ENCODE results near the gene HRAS. TPM values are rescaled to one million over a fixed set of nuclear protein-coding genes. Genes with fewer than 3 reads are reported as not detected.

Gene HRAS
- total and polyA plus RNA-seq, 2 experiments from 2014 or later: 49.6 to 97.8 TPM

DNA sequence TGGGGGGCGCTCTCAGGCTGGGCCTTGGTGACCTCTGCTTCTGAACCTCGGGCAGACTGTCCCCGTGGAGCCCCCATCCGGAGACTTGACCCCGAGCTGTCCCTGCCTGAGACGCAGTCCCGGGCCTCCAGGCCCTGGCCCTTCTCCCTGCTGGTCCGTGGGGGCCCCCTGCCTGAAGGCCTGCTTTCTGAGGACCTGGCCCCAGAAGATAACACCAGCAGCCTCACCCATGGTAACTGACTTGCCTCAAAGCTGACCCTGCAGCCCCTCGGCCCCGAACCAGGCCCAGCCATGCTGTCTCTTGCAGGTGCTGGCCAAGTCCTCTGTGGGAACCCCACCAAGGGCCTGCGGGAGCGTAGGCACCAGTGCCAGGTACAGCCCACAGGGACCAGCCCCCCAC is 16.2 kb upstream of the HRAS start:
- Histone ChIP-seq H3K27me3 (peaks cover 18% of the 10 kb centered on the region), H3K4me1 (ENCODE audit: low read depth) (peaks cover 7% of the 10 kb centered on the region), H3K4me3 (no peak overlapping the region), H3K9me3 (ENCODE audit: low read depth) (no peaks in the 10 kb centered on the region), H3K36me3 (no peaks in the 10 kb centered on the region), H3K27ac (no peak overlapping the region)
- no peak for DNase-seq (ENCODE audit: low read depth in 1 of 2, low spot score in 1 of 2)
- no peak for TF ChIP-seq CTCF (IDR thresholded peaks at IDR 0.05; ENCODE audit: low read depth, low read length)

DNA sequence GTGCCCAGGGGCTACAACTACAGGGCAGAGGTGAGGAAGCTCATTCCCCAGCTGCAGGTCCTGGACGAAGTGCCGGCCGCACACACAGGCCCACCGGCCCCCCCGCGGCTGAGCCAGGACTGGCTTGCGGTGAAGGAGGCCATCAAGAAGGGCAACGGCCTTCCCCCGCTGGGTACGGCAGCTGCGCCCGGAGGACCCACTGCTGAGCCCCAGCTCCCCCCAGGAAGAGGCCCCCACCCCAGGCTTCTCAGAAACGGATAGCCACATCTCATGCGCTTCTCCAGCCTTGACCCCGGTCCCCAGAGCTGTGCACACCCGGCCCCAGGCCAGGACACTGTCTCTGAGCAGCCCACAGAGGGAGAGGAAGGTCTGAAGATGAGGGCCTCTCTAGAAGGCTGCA is 15.8 kb upstream of the HRAS start:
- no peak for TF ChIP-seq CTCF (IDR thresholded peaks at IDR 0.05; ENCODE audit: low read depth, low read length)
- H3K4me3 ChIP-seq: no peak overlapping the region
- no peaks in the 10 kb centered on the region for H3K36me3 ChIP-seq
- no peaks in the 10 kb centered on the region for H3K9me3 ChIP-seq (ENCODE audit: low read depth)
- H3K27me3 ChIP-seq: peaks cover 14% of the 10 kb centered on the region
- no peak for DNase-seq (ENCODE audit: low read depth in 1 of 2, low spot score in 1 of 2)
- H3K4me1 ChIP-seq (ENCODE audit: low read depth): peaks cover 7% of the 10 kb centered on the region
- H3K27ac ChIP-seq: no peak overlapping the region

GRCh38 chr11:550746-551085 is 15.3 kb upstream of the HRAS start:
- peaks cover 10% of the 10 kb centered on the region for H3K27me3 ChIP-seq
- no peaks in the 10 kb centered on the region for H3K9me3 ChIP-seq (ENCODE audit: low read depth)
- H3K36me3 ChIP-seq: no peaks in the 10 kb centered on the region
- H3K27ac ChIP-seq: no peak overlapping the region
- H3K4me1 ChIP-seq (ENCODE audit: low read depth): peaks cover 7% of the 10 kb centered on the region
- TF ChIP-seq CTCF (IDR thresholded peaks at IDR 0.05; ENCODE audit: low read depth, low read length): no peak
- no peak for DNase-seq (ENCODE audit: low read depth in 1 of 2, low spot score in 1 of 2)
- H3K4me3 ChIP-seq: no peak overlapping the region

GRCh38 chr11:550021-550745 is 14.8 kb upstream of the HRAS start:
- H3K36me3 ChIP-seq: no peaks in the 10 kb centered on the region
- H3K4me3 ChIP-seq: no peak overlapping the region
- H3K27ac ChIP-seq: no peak overlapping the region
- TF ChIP-seq CTCF (IDR thresholded peaks at IDR 0.05; ENCODE audit: low read depth, low read length): no peak
- peaks cover 7% of the 10 kb centered on the region for H3K4me1 ChIP-seq (ENCODE audit: low read depth)
- no peak for DNase-seq (ENCODE audit: low read depth in 1 of 2, low spot score in 1 of 2)
- H3K9me3 ChIP-seq (ENCODE audit: low read depth): no peaks in the 10 kb centered on the region
- H3K27me3 ChIP-seq: peaks cover 4% of the 10 kb centered on the region

DNA sequence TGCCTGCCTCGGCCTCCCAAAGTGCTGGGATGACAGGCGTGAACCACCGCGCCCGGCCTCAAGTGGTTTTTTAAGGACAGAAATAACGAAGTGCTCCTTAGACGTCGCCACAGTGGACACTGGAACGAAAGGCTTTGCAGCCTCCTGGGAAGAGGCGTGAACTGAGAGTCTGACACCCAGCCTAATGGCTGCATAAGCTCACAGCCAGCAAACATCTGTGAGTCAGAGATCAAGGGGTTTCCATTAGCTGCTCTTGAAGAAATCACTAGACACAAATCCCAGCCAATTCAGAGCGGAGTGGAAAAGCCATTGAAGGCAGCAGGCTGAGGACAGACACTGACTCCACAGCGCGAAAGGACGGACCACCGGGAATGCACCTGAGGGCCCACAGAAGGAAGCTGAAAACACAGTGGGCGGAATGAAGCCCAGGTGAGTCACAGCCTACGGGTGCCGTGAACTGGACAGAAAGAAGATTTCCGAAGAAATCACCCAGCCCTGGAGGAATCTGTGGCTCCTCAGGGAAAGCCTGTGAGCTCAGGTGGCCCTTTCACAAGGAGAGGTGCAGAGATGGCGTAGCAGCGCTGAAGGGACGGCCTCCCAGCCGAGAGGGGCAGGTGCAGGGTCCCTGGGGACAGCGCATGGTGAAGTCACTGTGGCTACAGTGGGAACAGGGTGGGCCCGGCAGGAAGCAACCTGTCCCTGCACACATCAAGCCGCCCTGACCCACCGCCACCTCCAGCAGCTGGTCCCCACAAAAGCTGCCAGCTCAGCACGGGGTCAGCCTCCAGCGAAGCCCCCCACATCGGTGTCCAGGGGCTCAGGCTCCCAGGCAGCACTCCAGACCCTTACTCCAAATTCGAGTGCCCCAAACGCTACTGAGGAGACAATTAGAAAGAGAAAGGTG is 13.6 kb upstream of the HRAS start:
- no peak for TF ChIP-seq CTCF (IDR thresholded peaks at IDR 0.05; ENCODE audit: low read depth, low read length)
- DNase-seq (ENCODE audit: low read depth in 1 of 2, low spot score in 1 of 2): no peak
- Histone ChIP-seq H3K4me3 (no peak overlapping the region), H3K9me3 (ENCODE audit: low read depth) (no peaks in the 10 kb centered on the region), H3K27ac (no peak overlapping the region), H3K4me1 (ENCODE audit: low read depth) (no peaks in the 10 kb centered on the region), H3K27me3 (no peaks in the 10 kb centered on the region), H3K36me3 (no peaks in the 10 kb centered on the region)

Data from cardiac muscle cell (in vitro differentiated cells and primary cell).